WTC11 (cell line): Measurements from ENCODE around the gene ATL3.

Experiments
- JUN ChIP-seq: sonication (generic); formaldehyde crosslinking; IDR thresholded peaks from 2 replicates; pipeline ENCODE4 v1.8.0; 2023; ENCODE audit warnings: mild to moderate bottlenecking, missing genetic modification reagents
- NFYB ChIP-seq: sonication (generic); formaldehyde crosslinking; conservative IDR thresholded peaks from 2 replicates; pipeline ENCODE4 v1.8.0; 2022; ENCODE audit warnings: low read depth, missing genetic modification reagents
- TCF7 ChIP-seq: sonication (generic); formaldehyde crosslinking; IDR thresholded peaks from 2 replicates; pipeline ENCODE4 v1.8.0; 2022; ENCODE audit warnings: mild to moderate bottlenecking, low read depth, missing genetic modification reagents, moderate library complexity
- ZBTB21 ChIP-seq: sonication (generic); formaldehyde crosslinking; IDR thresholded peaks from 2 replicates; pipeline ENCODE4 v1.8.1; 2023; ENCODE audit warnings: mild to moderate bottlenecking, missing genetic modification reagents, borderline replicate concordance
- ZNF138 ChIP-seq: sonication (generic); formaldehyde crosslinking; conservative IDR thresholded peaks from 2 replicates; pipeline ENCODE4 v1.8.1; 2022; ENCODE audit warnings: mild to moderate bottlenecking, moderate library complexity, missing genetic modification reagents
- ZNF232 ChIP-seq: sonication (generic); formaldehyde crosslinking; IDR thresholded peaks from 2 replicates; pipeline ENCODE4 v1.8.0; 2022; ENCODE audit warnings: mild to moderate bottlenecking, missing genetic modification reagents
- ZNF317 ChIP-seq: sonication (generic); formaldehyde crosslinking; IDR thresholded peaks from 2 replicates; pipeline ENCODE4 v1.8.1; 2023; ENCODE audit warnings: low read depth, mild to moderate bottlenecking, moderate library complexity, missing genetic modification reagents, borderline replicate concordance
- ZNF671 ChIP-seq: fragments of 250-450 bp; sonication (Bioruptor Pico); IDR thresholded peaks from 2 replicates; pipeline ENCODE4 v1.8.0; 2021; ENCODE audit warnings: mild to moderate bottlenecking
- TF ChIP-seq, protein P1 (sequence below): sonication (generic); formaldehyde crosslinking; IDR thresholded peaks from 2 replicates; pipeline ENCODE4 v1.8.1; 2022; ENCODE audit warnings: mild to moderate bottlenecking, missing genetic modification reagents, moderate library complexity, borderline replicate concordance
- TF ChIP-seq, protein P2 (sequence below): fragments of 200-600 bp; IDR thresholded peaks from 2 replicates; pipeline ENCODE4 v1.8.0; 2022; ENCODE audit warnings: antibody characterized with exemption
- TF ChIP-seq, protein P3 (sequence below): sonication (generic); formaldehyde crosslinking; IDR thresholded peaks from 2 replicates; pipeline ENCODE4 v1.8.0; 2022; ENCODE audit warnings: mild to moderate bottlenecking, missing genetic modification reagents
- TF ChIP-seq, protein P4 (sequence below): sonication (generic); formaldehyde crosslinking; conservative IDR thresholded peaks from 2 replicates; pipeline ENCODE4 v1.8.1; 2022; ENCODE audit warnings: mild to moderate bottlenecking, missing genetic modification reagents
- TF ChIP-seq, protein P5 (sequence below): sonication (generic); formaldehyde crosslinking; IDR thresholded peaks from 2 replicates; pipeline ENCODE4 v1.8.1; 2023; ENCODE audit warnings: mild to moderate bottlenecking, missing genetic modification reagents, moderate library complexity

DNA sequence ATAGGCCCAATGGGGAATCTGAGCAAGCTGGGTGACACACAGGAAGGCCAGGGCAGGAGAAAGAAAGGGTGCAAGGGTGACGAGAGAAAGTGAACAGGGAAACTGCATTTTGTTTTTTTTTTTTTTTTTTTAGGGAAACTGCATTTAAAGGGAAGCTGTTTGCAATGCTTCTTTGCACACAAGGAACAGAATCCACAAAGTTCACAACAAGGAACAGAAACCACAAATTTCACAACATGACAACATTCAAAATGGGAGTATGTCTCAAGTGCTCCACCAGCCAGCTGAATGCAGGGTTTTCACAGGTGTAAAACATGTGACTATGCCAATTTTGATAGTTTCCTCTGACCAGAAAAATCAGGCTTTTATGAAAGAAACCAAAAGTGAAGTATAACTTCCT is 50.1 kb downstream of the ATL3 start:
- TF ChIP-seq, protein P1, sequence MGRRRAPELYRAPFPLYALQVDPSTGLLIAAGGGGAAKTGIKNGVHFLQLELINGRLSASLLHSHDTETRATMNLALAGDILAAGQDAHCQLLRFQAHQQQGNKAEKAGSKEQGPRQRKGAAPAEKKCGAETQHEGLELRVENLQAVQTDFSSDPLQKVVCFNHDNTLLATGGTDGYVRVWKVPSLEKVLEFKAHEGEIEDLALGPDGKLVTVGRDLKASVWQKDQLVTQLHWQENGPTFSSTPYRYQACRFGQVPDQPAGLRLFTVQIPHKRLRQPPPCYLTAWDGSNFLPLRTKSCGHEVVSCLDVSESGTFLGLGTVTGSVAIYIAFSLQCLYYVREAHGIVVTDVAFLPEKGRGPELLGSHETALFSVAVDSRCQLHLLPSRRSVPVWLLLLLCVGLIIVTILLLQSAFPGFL (CRISPR knock-in tag): no peak
- no peak for TF ChIP-seq ZNF232 (CRISPR knock-in tag)
- TF ChIP-seq, protein P2, sequence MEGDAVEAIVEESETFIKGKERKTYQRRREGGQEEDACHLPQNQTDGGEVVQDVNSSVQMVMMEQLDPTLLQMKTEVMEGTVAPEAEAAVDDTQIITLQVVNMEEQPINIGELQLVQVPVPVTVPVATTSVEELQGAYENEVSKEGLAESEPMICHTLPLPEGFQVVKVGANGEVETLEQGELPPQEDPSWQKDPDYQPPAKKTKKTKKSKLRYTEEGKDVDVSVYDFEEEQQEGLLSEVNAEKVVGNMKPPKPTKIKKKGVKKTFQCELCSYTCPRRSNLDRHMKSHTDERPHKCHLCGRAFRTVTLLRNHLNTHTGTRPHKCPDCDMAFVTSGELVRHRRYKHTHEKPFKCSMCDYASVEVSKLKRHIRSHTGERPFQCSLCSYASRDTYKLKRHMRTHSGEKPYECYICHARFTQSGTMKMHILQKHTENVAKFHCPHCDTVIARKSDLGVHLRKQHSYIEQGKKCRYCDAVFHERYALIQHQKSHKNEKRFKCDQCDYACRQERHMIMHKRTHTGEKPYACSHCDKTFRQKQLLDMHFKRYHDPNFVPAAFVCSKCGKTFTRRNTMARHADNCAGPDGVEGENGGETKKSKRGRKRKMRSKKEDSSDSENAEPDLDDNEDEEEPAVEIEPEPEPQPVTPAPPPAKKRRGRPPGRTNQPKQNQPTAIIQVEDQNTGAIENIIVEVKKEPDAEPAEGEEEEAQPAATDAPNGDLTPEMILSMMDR: no peak
- TF ChIP-seq, protein P3, sequence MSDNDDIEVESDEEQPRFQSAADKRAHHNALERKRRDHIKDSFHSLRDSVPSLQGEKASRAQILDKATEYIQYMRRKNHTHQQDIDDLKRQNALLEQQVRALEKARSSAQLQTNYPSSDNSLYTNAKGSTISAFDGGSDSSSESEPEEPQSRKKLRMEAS (CRISPR knock-in tag): no peak
- TF ChIP-seq, protein P4, sequence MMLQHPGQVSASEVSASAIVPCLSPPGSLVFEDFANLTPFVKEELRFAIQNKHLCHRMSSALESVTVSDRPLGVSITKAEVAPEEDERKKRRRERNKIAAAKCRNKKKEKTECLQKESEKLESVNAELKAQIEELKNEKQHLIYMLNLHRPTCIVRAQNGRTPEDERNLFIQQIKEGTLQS (CRISPR knock-in tag): no peak
- no peak for TF ChIP-seq TCF7 (CRISPR knock-in tag)
- no peak for TF ChIP-seq ZBTB21 (CRISPR knock-in tag)
- TF ChIP-seq ZNF671 (CRISPR knock-in tag): no peak
- no peak for TF ChIP-seq NFYB (CRISPR knock-in tag)
- TF ChIP-seq, protein P5, sequence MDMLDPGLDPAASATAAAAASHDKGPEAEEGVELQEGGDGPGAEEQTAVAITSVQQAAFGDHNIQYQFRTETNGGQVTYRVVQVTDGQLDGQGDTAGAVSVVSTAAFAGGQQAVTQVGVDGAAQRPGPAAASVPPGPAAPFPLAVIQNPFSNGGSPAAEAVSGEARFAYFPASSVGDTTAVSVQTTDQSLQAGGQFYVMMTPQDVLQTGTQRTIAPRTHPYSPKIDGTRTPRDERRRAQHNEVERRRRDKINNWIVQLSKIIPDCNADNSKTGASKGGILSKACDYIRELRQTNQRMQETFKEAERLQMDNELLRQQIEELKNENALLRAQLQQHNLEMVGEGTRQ (CRISPR knock-in tag): no peak
- TF ChIP-seq ZNF317 (CRISPR knock-in tag): no peak
- TF ChIP-seq JUN: no peak
- TF ChIP-seq ZNF138 (CRISPR knock-in tag): no peak
